Fibroblast of mammary gland (primary cell): ENCODE results near the gene TAF11.
A peak's percentile ranks its signal among the peaks of the same experiment; 100 is the strongest.

Experiments used
- DNase-seq: peaks from one replicate; pipeline ENCODE4 v3.0.0-alpha.2; 2010; ENCODE audit warnings: low read depth
- H3K4me3 ChIP-seq: 2 replicates; pipeline ENCODE4 v1.5.1; 2011; ENCODE audit warnings: low read depth, mild to moderate bottlenecking, low read length, moderate library complexity; ENCODE audit not compliant: control insufficient read depth
- CTCF ChIP-seq: conservative IDR thresholded peaks from 2 replicates; pipeline ENCODE4 v1.5.1; 2011; ENCODE audit warnings: low read depth, low read length, inconsistent platforms; ENCODE audit not compliant: control insufficient read depth, insufficient read depth

Gene TAF11

GRCh38 chr6:34867484-34867883 lies 20.4 kb downstream of the TAF11 start:
- peak; percentile 12 for TF ChIP-seq CTCF
- DNase-seq = peak; percentile 2
- H3K4me3 ChIP-seq = no peak overlapping the region

GRCh38 chr6:34866509-34866908 lies 21.3 kb downstream of the TAF11 start:
- no peak overlapping the region for H3K4me3 ChIP-seq
- no peak for TF ChIP-seq CTCF
- DNase-seq = no peak

DNA sequence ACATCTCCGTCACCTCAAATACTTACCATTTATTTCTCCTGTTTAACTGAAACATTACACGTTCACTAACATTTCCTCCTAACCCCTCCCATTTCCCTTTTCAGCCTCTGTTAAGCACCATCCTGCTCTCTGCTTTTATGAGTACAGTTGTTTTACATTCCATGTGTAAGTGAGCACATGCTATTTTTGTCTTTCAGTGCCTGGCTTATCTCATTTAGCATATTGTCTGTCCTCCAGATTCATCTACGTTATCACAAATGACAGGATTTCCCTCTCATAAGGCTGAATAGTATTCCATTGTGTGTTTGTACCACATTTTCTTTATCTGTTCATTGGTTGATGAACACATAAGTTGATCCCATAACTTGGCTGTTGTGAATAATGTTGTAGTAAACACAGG lies 22.7 kb downstream of the TAF11 start:
- no peak overlapping the region for H3K4me3 ChIP-seq
- DNase-seq = no peak
- no peak for TF ChIP-seq CTCF

GRCh38 chr6:34864007-34864406 lies 23.8 kb downstream of the TAF11 start:
- no peak for DNase-seq
- H3K4me3 ChIP-seq = no peak overlapping the region
- TF ChIP-seq CTCF = no peak

GRCh38 chr6:34860776-34861175 lies 27.1 kb downstream of the TAF11 start:
- no peak overlapping the region for H3K4me3 ChIP-seq
- TF ChIP-seq CTCF = no peak
- no peak for DNase-seq

GRCh38 chr6:34859951-34860350 lies 27.9 kb downstream of the TAF11 start:
- DNase-seq = no peak
- no peak overlapping the region for H3K4me3 ChIP-seq
- TF ChIP-seq CTCF = no peak

DNA sequence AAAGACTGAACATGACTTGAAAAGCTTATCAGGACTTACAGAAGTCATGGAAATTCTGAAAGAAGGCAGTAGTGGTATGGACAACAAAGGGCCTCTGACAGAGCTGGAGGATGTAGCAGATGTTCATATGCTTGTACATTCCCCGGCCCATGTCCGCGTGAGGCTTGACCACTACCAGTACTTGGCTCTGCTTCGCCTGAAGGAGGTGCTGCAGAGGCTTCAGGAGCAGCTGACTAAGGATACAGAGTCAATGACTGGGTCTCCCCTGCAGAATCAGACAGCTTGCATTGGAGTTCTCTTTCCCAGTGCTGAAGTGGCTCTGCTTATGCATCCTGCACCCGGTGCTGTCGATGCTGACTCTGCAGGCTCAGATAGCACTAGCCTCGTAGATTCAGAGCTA lies 29.2 kb downstream of the TAF11 start:
- no peak for TF ChIP-seq CTCF
- no peak overlapping the region for H3K4me3 ChIP-seq
- DNase-seq = peak; percentile 14
